Fibroblast of lung (primary cell): Measurements from ENCODE around the gene CLIC5.
A peak's percentile ranks its signal among the peaks of the same experiment; 100 is the strongest.

Experiments
- CTCF ChIP-seq, 2 donors: IDR thresholded peaks in 1 of 2; conservative IDR thresholded peaks in 1 of 2; 1 replicate in 1 of 2; 2 replicates in 1 of 2; pipeline ENCODE4 v1.5.1; 2011 to 2012; ENCODE audit warnings: low read length in 2 of 2, control low read depth in 1 of 2, inconsistent platforms in 1 of 2, low read depth in 1 of 2, mild to moderate bottlenecking in 1 of 2
- EZH2 ChIP-seq: IDR thresholded peaks from 2 replicates; pipeline ENCODE4 v1.5.1; 2012; ENCODE audit warnings: low read length, control low read depth, mild to moderate bottlenecking; ENCODE audit errors: missing control alignments

GRCh38 chr6:45930420-45931040, 85.1 kb downstream of the CLIC5 start:
- peak; percentile 91 to 97 for TF ChIP-seq CTCF (conservative IDR thresholded peaks at IDR 0.05 in 1 of 2, IDR thresholded peaks at IDR 0.05 in 1 of 2; ENCODE audit: low read depth in 1 of 2, low read length in 2 of 2)
- no peak for TF ChIP-seq EZH2
